COLO668 (cell line): ENCODE results near the gene SPAG16.

ENCODE experiments used
- DNase-seq: peaks from one replicate; lab custom pipeline; 2025; ENCODE audit not compliant: unreplicated experiment; lab: John Stamatoyannopoulos, UW

The SPAG16 gene

DNA sequence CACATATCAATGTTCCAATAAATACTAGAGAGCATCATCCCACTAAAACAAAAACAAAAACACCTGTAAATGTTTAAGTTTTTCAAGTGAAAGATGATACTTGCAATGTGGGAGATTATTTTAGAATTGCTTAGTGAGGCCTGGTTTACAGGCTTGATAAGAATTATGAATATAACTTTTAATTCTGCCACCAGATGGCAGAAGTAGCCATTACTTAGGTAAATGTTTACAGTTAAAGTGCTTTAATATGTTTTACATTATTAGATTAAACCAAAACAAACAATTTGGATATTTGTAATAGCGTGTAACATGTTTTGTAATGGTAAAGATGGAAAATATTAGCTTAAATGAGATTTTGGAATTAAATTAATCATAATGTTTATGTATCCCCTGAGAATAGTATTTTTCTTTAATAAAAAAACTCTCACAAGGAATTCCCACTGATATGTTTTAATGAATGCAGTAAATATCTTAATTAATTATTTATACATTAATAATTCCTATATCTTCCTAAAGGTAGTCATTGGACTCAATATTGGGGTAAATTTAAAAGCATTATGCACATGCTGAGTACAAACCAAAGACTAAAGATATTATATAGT lies 522.0 kb downstream of the SPAG16 start:
- DNase-seq: no peak

DNA sequence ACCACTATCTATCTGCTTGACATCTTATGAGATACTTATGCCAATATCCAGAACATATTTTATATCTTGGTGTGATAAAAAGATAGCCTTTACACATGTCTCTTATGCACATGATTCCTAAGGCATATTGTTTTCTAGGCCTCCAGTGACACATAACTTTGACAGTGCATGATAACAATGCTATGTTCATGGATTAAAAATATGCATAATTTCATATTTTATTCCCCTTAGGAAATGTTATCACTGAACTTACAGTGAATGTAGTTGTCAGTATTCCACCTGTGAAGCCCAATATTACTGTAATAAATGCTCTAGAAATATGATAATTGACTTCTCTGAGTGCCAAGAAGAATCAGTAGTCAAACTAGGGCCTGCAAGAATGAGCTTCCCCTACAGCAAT lies 532.3 kb downstream of the SPAG16 start:
- DNase-seq: no peak

DNA sequence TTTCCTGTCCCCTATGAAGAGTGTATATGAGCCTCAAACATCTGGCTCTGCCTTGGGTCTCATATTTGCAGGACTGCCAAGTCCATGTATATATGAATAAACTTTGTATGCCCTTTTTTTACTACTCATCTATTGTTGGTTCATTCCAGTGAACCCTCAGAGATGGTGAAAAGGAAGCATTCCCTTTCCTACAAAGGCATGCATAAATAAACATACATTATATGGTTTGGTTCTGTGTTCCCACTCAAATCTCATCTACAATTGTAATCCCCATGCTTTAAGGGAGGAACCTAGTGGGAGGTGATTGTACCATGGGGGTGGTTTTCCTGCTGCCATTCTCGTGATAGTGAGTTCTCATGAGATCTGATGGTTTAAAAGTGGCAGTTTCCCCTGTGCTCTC lies 534.2 kb downstream of the SPAG16 start:
- no peak for DNase-seq

DNA sequence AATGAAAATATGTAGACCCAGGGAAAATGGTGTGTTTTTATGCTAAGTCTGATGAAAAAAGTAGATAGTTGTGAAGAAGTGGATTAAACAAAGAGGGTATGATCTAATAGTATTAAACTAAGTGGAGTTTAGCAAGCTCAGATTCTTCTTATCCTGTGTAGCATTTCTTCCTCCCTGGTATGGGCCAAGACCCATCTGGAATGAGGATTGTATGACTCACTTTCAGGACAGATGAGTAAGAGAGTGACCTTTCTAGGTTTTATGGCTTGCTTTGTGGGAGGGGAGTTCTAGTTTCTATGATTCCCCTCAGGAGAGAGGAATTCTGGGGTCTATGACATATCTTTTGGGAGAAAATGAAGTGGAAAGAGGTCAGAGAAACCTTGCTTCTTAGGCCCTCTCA lies 550.1 kb downstream of the SPAG16 start:
- DNase-seq: no peak

DNA sequence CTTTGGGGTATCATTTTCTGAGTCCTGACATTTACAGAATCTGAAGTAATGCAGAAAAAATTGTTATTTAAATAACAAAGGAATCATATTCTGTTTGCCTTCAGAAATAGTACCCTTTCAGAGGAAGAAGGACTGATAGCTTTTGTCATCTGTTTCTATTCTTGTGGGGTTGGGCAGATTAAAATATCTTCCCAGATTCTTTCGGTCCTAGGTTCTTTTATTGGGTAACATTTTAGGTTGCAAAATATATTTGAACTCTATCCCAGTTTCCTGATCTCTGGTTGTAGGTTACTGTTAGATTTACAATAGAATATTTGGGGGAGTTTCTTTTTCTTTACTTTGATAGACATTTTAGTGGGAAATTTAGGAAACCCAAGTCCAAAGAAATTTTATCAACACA lies 550.5 kb downstream of the SPAG16 start:
- DNase-seq: no peak

DNA sequence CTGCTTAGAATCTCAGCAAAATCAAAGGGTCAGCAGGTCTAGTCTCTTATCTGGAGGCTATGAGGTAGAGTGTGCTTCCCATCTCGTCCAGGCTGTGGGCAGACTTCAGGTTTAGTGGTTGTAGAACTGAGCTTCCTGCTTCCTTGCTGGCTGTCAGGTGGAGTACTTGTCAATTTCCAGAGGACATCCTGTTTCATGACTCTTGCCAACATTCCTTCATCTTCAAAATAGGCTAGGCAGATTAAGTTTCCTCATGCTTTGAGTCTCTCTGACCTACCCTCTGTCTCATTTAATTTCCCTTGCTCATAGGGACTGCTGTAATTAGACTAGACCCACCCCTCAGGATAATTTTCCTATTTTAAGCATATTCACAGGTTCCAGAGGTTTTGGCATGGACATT lies 562.6 kb downstream of the SPAG16 start:
- DNase-seq: no peak

DNA sequence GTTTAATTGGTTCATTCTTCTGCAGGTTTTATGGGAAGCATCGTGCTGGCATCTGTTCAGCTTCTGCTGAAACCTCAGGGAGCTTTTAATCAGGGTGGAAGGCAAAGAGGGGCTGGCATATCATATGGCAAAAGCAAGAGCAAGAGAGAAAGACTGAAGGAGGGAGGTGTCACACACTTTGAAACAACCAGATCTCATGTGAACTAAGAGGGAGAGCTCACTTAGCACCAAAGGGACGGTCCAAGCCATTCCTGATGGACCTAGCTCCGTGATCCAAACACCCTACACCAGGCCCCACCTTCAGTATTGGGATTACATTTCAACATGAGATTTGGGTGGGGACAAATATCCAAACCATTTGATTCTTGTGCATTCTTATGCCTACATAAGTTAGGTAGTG lies 563.1 kb downstream of the SPAG16 start:
- DNase-seq: no peak

DNA sequence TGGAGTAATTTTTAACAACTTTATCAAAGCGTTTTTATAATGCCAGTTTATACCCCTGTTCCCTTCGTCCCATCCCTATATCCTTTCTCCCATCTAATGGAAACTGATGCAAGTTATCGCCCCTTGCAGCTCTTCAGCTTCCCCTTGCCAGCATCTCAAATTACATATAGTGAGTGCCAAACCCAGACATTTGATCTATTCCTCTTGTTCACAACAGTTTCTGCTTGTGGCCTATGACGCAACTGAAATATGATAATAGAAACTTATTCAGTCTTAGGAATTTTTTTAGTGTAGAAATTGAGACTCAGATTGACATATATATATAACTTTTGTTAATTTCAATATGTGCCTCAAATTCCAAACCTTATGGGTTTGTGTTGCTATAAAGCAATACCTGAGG lies 564.4 kb downstream of the SPAG16 start:
- no peak for DNase-seq

DNA sequence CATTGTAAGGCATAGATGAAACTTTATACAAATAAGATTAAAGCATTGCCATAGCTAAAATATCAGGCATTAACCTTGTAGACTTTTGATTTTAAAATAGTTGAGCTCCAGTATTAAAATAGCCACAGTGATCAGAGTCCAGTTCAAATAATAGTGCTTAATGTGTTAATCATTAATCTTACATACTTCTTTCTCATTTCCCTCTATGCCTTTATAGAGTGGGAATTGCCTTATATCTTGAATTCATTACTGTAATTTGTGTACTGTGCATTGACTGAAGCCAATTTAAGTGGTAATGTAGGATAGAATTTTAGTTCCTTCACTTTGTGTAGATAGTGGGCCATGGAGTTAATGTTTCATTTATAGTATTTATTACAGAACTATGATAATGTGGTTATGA lies 577.4 kb downstream of the SPAG16 start:
- DNase-seq: no peak

DNA sequence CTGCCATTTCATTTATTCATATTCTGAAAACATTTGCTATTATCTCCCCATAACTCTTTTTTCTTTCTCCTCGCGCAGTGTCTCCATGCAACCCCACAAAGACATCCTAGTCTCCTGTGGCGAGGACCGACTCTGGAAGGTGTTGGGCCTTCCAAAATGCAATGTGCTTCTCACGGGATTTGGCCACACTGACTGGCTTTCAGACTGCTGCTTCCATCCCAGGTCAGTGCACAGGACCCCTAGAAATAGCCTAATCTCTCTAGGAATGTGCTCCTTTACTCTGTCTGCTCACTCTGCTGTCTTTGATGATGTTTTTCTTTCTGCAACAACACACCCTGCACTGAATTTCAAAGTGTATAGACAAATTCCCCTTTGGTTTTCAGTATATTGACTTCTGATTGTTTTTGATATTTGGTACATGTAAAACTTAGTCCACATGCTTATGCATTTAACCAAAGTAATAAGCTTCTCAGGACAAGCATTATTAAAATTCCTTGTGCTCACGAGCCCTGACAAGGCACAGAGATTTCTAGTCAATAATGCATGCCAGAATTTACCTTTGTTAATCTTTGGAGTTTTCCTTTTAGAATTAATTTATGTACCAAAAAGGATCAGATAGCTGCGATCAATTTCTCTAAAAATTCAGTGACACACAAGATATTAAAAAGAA lies 578.3 kb downstream of the SPAG16 start:
- no peak for DNase-seq

DNA sequence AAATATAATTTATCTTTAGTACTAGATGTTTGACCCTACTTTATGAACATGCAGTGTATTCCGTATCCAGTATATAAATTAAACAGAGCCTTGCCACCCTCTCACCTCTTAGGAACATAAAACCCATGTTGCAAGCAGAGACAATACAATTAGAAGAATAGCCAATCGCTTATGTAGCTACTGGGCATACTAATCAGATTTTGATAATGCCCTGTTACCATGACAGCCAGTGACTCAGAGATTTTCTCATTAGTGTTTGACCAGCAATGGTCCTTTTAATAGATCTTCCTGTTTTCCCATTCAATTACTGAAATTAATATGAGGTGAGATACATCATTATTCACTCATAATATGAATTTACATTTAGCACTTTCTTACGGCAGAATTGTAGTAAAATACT lies 579.3 kb downstream of the SPAG16 start:
- no peak for DNase-seq

DNA sequence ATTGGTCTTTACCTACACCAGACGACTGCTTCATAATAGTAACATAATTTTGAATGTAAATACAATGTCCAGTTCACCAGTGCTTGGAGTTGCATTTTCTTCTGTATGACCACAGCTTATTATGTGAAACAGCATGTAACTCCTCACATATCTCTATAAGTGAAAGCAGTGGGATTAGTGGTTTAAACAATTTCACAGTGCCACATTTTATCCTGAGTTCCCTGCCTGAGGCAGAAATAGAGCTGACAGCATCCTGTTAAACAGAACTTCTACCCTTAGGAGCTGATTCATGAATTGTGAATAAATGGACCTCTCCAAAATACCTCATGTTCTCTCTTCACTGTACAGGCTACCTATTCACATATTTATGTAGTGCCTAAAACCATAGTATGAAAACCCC lies 584.3 kb downstream of the SPAG16 start:
- DNase-seq: no peak

DNA sequence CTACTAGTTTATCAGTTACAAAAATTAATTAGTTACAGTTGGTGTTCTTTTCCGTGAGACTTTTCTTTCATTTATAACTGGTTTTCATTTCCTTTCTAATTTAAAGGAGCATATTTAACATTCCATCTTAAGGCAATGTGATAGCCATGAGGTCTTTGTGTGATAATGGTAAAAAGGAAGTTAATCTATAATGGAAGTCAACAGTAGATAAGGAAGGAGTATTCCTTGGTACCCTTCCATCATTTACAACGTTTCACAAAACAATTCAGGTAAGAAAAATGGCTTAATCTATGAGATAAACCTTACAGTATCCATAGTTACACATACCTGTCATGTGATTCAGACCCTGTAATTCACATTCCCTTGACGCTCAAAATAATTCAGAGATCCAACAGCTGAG lies 601.2 kb downstream of the SPAG16 start:
- DNase-seq: no peak

DNA sequence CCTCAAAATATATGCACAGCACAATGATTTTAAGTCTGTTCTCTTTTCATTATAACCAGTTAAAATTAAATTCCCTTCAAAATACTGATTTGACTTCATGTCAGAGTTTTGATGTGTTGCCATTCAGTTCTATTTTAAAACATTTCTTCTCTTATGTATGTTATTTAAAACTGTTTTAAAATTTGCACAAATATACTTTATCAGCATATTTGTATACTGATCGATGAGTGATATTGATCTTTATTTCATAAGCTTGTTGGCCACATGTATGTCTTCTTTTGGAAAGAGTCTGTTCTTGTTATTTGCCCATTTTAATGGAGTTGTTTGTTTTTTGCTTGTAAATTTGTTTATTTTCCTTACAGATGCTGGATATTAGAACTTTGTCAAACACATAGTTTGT lies 630.2 kb downstream of the SPAG16 start:
- no peak for DNase-seq

DNA sequence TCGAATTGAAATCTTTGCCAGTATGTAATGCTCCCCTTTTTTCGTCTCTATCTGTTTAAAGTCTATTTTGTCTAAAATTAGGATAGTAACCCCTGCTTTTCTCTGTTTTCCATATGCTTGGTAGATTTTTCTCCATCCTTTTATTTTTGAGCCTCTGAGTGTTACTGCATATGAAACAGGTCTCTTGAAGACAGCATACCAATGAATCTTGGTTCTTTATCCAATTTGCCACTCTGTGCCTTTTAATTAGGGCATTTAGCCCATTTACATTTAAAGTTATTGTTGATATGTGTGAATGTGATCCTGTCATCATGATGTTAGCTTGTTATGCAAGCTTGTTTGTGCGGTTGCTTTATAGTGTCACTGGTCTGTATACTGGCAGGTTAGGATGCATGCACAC lies 635.8 kb downstream of the SPAG16 start:
- DNase-seq: no peak

DNA sequence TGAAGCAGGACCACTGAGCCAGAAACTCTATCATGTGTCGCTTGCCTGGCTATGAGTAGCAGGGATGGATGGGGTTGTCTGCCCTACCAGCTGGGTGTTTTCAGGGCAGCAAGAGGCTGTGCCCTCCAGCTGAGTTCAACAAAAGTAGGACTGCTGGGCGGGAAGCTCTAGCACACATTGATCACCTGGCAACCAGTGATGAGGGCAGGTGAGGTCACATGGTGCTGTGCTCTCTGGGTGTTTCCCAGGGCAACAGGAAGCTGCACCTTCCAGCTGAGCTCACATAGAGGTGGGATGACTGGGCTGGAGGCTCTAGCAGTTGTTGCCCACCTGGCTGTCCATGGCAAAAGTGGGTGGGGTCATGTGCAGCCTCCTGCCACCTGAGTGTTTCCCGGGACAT lies 639.3 kb downstream of the SPAG16 start:
- peak; percentile 21 for DNase-seq

DNA sequence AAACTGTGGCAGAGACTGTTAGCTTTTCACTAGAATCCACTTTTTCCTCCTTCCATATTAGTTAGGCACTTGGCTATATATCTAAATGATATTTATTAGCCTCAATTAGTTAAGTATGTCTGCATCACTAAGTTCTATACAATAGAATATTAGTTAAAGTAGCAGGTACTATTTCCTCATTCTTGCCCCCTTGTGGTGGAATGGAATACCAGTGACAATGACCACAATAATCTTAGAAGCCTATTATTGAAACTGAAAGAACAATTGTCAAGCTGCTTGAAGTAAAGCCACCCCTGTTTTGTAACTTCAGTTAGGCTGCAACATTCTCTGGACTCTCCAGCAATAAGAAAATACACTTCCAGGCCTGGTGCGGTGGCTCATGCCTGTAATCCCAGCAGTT lies 650.3 kb downstream of the SPAG16 start:
- no peak for DNase-seq

DNA sequence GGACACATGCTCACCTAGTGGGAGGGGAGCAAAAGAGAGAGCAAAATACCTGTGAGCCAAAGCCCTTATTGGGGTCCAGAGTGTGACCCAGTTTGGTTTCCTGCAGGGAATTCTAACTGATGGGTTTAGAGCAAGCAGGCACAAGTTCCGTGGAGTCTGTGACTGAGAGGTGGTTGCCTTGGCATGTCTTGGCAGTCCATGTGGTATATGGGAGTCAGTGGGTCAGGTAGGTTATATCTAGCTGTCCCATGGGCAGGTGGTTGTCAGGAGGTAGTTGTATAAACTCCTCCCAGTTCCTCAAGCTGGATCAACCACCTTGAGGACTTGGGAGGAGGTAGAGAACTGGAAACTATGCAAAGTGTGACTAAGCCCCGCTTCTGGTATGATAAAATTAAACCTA lies 673.8 kb downstream of the SPAG16 start:
- no peak for DNase-seq

DNA sequence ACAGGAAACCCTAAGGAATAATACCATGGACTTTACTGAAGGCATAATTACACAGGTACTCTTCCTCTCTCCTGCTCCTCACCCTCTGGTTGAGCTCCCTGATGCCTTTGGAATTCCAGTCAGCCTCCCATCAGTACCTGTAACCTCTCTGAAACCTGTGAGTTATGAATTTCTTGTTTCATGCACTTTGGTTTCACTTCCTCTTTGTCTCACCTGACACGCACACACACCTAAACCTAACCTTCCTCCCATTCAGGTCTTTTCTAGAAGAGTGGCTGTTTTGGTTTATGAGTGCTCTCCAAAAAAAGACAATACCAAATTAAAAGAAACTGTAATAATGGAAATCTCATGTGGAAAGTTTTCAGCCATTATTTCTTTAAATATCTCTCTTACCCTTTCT lies 675.3 kb downstream of the SPAG16 start:
- DNase-seq: no peak

DNA sequence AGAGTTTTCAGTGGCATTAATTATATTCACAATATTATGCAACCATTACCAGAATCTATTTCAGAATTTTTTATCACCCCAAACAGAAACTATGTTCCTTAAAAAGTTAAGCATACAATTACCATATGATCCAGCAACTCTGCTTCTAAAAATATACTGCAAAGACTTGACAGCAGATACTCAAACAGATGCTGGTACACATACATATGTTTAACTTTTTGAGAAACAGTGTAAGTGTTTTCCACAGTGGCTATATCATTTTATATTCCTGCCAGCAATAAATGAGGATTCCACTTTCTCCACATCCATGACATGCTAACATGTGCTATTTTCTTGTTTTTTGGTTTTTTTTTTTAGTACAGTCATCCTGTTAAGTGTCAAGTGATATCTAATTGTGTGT lies 687.3 kb downstream of the SPAG16 start:
- DNase-seq: no peak

DNA sequence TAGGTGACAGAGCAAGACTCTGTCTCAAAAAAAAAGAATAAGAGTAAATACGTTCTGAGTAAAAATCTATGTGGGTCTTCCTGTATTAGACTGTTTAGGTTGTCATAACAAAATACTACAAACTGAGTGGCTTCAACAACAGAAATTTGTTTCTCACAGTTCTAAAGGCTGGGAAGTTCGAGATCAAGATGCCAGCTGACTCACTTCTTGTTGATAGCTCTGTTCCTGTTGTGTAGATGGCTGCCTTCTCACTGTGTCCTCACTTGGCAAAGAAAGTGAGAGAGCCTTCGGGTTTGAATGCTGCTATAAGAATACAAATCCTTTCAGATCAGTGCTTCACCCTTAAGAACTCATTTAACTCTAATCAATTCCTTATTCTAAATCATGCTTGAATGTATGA lies 696.6 kb downstream of the SPAG16 start:
- DNase-seq: no peak

DNA sequence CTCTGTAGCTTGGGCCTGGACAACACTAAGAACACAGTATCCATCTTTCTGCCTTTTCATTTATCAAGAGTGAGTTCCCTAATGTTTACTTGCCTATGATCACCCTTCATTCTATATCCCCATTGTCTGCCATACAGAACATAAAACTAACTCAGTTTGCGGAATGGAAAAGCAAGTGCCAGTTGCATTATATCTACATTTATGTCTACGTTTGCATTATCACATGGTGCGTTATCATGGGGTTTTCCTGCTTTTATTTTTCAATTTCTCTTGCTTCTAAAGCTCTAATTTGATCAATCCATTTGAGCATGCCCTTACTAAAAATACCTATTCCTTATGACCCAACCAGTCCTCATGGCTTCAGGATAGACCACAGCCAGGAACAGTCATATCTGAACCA lies 704.9 kb downstream of the SPAG16 start:
- DNase-seq: no peak

DNA sequence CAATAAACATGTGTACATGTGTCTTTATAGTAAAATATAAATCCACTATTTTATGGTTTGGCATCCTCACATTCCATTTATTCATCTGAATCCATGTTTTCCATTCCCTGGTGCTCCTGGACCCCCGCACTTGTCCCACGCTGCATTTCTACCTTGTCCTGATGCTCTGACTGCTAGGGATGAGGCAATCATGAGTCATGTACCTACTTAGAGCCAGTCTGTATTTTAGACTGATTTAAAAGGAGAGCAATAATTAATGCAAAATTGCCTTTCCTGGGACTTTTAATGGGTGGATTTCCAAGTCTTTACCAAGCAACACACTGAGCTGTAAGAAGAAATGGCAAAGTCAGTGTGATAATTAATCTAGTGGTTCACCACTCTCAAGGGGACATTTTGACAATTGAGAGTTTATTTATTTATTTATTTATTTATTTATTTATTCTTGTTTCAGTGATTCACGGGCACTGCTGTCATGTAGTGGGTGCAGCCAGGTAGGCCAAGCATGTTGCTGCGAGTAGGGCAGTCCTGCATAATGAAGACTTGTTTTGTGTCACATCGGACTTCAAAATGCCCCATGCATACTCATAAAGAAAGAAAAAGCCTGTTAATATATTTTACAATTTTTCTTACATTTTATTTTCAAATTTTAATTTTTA lies 707.3 kb downstream of the SPAG16 start:
- no peak for DNase-seq
